Kidney (tissue), 14 donors: Measurements from ENCODE around the gene PCDHGC4. TPM values are rescaled to one million over a fixed set of nuclear protein-coding genes. Genes with fewer than 3 reads are reported as not detected.

Experiments
- DNase-seq, 5 donors: peaks; one replicate each; pipeline ENCODE4 v3.0.0-alpha.2; 2013 to 2020
- FAIRE-seq: peaks from 2 replicates; lab custom pipeline; 2012; peaks lifted over from hg19 to GRCh38; lab: Jason Lieb, UNC
- H3K27ac ChIP-seq, 2 donors: one replicate each; pipeline ENCODE4 v1.7.0; 2013; ENCODE audit warnings: low read depth in 2 of 2, low read length in 2 of 2, inconsistent platforms in 1 of 2
- H3K27me3 ChIP-seq: one replicate; pipeline ENCODE4 v1.7.1; 2013; ENCODE audit warnings: low read length, inconsistent platforms; ENCODE audit not compliant: control insufficient read depth, insufficient read depth
- H3K36me3 ChIP-seq, 3 donors: one replicate each; pipeline versions ENCODE4 v1.7.0 to v1.7.1; 2013; ENCODE audit warnings: low read length in 3 of 3, control low read depth in 1 of 3, inconsistent platforms in 1 of 3; ENCODE audit not compliant: insufficient read depth in 3 of 3, control insufficient read depth in 2 of 3
- H3K4me1 ChIP-seq, 3 donors: one replicate each; pipeline versions ENCODE4 v1.7.0 to v1.7.1; 2013; ENCODE audit warnings: low read length in 3 of 3, inconsistent platforms in 1 of 3, low read depth in 1 of 3; ENCODE audit not compliant: control insufficient read depth in 2 of 3, insufficient read depth in 2 of 3
- H3K4me3 ChIP-seq, 3 donors: one replicate each; pipeline versions ENCODE4 v1.7.0 to v1.8.1; 2013; ENCODE audit warnings: low read length in 3 of 3, control low read depth in 1 of 3, inconsistent platforms in 1 of 3
- H3K9ac ChIP-seq, 3 donors: one replicate each; pipeline versions ENCODE4 v1.7.0 to v1.7.1; 2013; ENCODE audit warnings: low read length in 3 of 3, control low read depth in 1 of 3, inconsistent platforms in 1 of 3
- H3K9me3 ChIP-seq, 3 donors: one replicate each; pipeline versions ENCODE4 v1.7.0 to v1.7.1; 2013; ENCODE audit warnings: low read length in 3 of 3, control low read depth in 1 of 3, inconsistent platforms in 1 of 3; ENCODE audit not compliant: control insufficient read depth in 2 of 3, insufficient read depth in 1 of 3
- intact Hi-C: fragments of 100-400 bp; cut with DNase I; formaldehyde crosslinking; loops from one replicate; pipeline ENCODE4 v1.11.1; 2022
- polyA plus RNA-seq: library from polyadenylated mRNA; stranded (reverse); fragments of 350-450 nt; fragmentation: Illumina TruSeq; extraction: RNeasy Lipid Tissue Mini Kit (QIAGEN cat#74804); gene quantifications from one replicate; pipeline ENCODE4 v1.2.3, GENCODE V29; 2014; ENCODE audit warnings: low read depth, low replicate concordance; ENCODE audit not compliant: insufficient read depth
- total RNA-seq: library from RNA; stranded (reverse); fragmentation: NEBNext Ultra II Directional; extraction: Animal tissue kit (Norgen Biotek cat#: 25700); gene quantifications from one replicate; pipeline ENCODE4 v1.2.1, GENCODE V29; 2021
- TF ChIP-seq, protein P1 (sequence below): IDR thresholded peaks from 3 replicates; pipeline ENCODE4 v1.5.1; 2012; ENCODE audit warnings: mild to moderate bottlenecking, moderate library complexity, borderline replicate concordance; ENCODE audit not compliant: insufficient read depth; ENCODE audit errors: extremely low read depth
- donor health status: control.
- donor health status: control.
- donor health status: control.
- donor health status: control.
- donor health status: control.
- donor health status: DM: yes; HTN: yes; CAD: no.
- donor health status: Normal renal cell carcinoma (clear cell type).

PCDHGC4 gene
- total and polyA plus RNA-seq, 2 donors from 2014 or later, result 1.5 TPM; not detected in 1

DNA sequence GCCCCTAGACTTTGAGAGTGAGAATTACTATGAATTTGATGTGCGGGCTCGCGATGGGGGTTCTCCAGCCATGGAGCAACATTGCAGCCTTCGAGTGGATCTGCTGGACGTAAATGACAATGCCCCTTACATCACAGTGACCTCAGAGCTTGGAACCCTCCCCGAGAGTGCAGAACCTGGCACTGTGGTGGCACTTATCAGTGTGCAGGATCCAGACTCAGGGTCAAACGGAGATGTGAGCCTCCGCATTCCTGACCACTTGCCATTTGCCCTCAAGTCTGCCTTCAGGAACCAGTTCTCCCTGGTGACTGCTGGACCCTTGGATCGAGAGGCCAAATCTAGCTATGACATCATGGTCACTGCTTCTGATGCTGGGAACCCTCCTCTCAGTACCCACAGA, 1.3 kb downstream of the PCDHGC4 start:
- Histone ChIP-seq H3K9ac (no peak overlapping the region), H3K4me3 (no peak overlapping the region), H3K4me1 (peaks cover 0 to 3% (median 3%) of the 10 kb centered on the region in 3 donors), H3K27me3 (no peaks in the 10 kb centered on the region), H3K27ac (no peak overlapping the region), H3K36me3 (peaks cover 0 to 4% (median 0%) of the 10 kb centered on the region in 3 donors), H3K9me3 (no peaks in the 10 kb centered on the region)
- DNase-seq (no peak), FAIRE-seq (no peak)
- intact Hi-C loops, result no loop called here
- TF ChIP-seq, protein P1, sequence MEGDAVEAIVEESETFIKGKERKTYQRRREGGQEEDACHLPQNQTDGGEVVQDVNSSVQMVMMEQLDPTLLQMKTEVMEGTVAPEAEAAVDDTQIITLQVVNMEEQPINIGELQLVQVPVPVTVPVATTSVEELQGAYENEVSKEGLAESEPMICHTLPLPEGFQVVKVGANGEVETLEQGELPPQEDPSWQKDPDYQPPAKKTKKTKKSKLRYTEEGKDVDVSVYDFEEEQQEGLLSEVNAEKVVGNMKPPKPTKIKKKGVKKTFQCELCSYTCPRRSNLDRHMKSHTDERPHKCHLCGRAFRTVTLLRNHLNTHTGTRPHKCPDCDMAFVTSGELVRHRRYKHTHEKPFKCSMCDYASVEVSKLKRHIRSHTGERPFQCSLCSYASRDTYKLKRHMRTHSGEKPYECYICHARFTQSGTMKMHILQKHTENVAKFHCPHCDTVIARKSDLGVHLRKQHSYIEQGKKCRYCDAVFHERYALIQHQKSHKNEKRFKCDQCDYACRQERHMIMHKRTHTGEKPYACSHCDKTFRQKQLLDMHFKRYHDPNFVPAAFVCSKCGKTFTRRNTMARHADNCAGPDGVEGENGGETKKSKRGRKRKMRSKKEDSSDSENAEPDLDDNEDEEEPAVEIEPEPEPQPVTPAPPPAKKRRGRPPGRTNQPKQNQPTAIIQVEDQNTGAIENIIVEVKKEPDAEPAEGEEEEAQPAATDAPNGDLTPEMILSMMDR, result no peak

DNA sequence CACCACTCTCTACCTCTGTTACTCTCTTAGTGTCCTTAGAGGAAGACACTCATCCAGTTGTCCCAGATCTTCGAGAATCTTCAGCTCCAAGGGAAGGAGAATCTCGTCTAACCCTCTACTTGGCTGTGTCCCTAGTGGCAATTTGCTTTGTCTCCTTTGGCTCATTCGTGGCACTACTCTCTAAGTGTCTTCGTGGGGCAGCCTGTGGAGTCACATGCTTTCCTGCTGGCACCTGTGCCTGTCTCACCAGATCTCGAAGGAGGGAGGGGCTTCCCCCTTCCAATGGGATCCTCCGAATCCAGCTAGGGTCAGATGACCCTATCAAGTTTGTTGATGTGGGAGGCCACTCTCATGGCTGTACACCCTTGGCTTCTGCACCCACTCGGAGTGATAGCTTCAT, 2.3 kb downstream of the PCDHGC4 start:
- peak in 1 of 5 donors; percentile 24 for DNase-seq
- FAIRE-seq, result no peak
- no peaks in the 10 kb centered on the region for H3K27me3 ChIP-seq

DNA sequence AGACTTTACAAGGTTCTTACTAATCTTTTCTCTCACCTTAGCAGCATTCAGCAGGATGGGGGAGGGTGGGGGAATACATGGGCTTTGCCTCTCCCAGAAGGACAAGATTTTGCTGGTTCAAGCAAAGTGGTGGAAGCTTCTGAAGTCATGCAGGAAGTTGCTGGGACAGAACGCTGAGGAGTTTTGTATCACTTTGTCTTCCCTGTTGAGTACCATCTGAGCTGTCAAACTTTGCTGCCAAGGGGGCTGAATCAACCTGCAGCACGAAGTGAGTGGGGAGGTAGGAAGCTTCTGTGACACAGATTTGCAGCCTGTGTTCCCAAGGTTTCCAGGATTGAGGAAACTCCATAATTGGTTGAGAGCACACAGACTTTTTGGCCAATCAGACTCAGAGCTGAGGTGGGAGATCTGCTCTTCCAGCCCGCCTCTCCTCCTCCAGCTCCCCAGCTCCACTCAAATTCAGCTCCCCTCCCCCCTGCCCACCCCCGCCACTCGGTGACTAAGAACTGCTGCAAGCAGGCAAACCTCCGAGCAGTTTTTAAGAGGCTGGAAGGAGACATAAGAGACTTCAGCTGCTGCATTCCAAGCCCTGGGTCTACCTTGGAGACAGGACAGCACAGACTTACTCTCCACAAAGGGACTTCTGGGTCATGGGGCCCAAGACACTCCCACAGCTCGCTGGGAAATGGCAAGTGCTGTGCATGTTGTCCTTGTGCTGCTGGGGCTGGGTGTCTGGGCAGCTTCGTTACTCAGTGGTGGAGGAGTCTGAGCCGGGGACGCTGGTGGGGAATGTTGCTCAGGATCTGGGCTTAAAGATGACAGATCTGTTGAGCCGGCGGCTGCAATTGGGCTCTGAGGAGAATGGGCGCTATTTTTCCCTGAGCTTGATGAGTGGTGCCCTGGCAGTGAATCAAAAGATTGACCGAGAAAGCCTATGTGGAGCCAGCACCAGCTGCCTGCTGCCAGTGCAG, 4.0 kb downstream of the PCDHGC4 start, which contains the start of gene PCDHGC5:
Gene PCDHGC5, plus strand, starts transcription at position 491 of the 971 bp plus-strand sequence. Its CDS starts 160 bp downstream, at position 651.
- peaks cover 0 to 4% (median 0%) of the 10 kb centered on the region in 3 donors for H3K36me3 ChIP-seq
- peaks cover 0 to 3% (median 3%) of the 10 kb centered on the region in 3 donors for H3K4me1 ChIP-seq
- TF ChIP-seq, protein P1, result no peak
- H3K9ac ChIP-seq, result no peak within 1 kb of the TSS
- no peaks in the 10 kb centered on the region for H3K27me3 ChIP-seq
- H3K4me3 ChIP-seq, result no peak within 1 kb of the TSS
- intact Hi-C loops, result no loop called here
- H3K27ac ChIP-seq, result no peak within 1 kb of the TSS
- DNase-seq, result peak in 1 of 5 donors; percentile 28
- no peaks in the 10 kb centered on the region for H3K9me3 ChIP-seq
- no peak for FAIRE-seq

More for the DNA sequence above, 2.3 kb downstream of the PCDHGC4 start:
- Histone ChIP-seq H3K9me3 (no peaks in the 10 kb centered on the region), H3K4me1 (peaks cover 0 to 3% (median 3%) of the 10 kb centered on the region in 3 donors), H3K27ac (no peak overlapping the region), H3K4me3 (no peak overlapping the region), H3K36me3 (peaks cover 0 to 4% (median 0%) of the 10 kb centered on the region in 3 donors), H3K9ac (no peak overlapping the region)
- TF ChIP-seq, protein P1, result no peak
- intact Hi-C loops, result no loop called here
